ENCODE results near the gene FASTK.

DNA sequence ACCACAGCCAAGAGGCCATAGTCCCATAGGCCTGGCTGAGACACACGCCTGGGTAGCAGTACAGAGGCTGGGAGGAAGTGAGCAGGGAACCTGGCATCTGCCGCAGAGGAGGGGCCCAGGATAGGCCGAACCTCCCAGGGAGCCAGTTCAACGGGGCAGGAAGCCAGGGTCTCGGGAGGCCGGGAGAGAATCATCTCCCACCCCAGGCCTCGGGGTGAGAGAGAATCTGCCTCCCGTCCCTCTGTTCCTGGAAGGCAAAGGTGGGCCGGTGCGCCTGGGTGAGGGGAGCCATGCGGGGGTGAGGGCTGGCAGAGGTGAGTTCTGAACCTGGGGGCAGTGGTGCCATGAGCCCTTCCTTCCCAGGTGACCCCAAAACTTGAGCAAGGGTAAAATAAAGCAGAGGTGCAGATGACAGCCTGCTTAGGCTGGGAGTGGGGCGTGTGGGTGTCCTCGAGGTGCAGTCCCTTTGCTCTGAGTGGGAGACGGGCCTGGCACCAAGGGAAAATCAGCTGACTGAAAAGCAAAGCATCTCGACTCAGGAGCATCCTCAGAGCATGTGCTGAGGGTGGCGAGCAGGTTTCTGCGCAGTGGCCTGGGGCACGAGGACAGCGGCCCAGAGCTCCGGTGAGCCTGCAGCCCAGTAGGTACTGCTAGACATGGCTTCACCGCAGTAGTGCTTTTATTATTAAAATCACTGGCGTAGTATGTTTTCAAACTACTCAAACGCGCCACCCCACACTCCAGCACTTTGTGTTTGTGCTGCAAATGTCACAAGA is 21.2 kb upstream of the FASTK start:
- TF ChIP-seq TARDBP (IDR thresholded peaks at IDR 0.05) (no peak), BHLHE40 (IDR thresholded peaks at IDR 0.05; ENCODE audit: borderline replicate concordance) (no peak), FOXK2 (IDR thresholded peaks at IDR 0.05) (no peak), L3MBTL2 (conservative IDR thresholded peaks at IDR 0.05) (no peak), SUZ12 (IDR thresholded peaks at IDR 0.05) (no peak), ELF4 (IDR thresholded peaks at IDR 0.05) (no peak), ZNF384 (IDR thresholded peaks at IDR 0.05) (no peak), PKNOX1 (IDR thresholded peaks at IDR 0.05) (no peak), FOXM1 (IDR thresholded peaks at IDR 0.05; ENCODE audit: borderline replicate concordance) (no peak), FOXA1 (IDR thresholded peaks at IDR 0.05) (no peak), HDGF (IDR thresholded peaks at IDR 0.05; ENCODE audit: borderline replicate concordance) (no peak), SP1 (IDR thresholded peaks at IDR 0.05) (no peak)

Measured in HEK293T (cell line).